Glutamatergic neuron (in vitro differentiated cells): ENCODE results near the gene WNT7B. TPM values are rescaled to one million over a fixed set of nuclear protein-coding genes. Genes with fewer than 3 reads are reported as not detected.

Source experiments
- DNase-seq: peaks from one replicate; pipeline ENCODE4 v3.0.0; 2022
- H3K27ac Mint-ChIP-seq: one replicate; pipeline ENCODE4 v1.8.0; 2020; ENCODE audit warnings: mild to moderate bottlenecking, mixed read lengths, inconsistent platforms; ENCODE audit not compliant: unreplicated experiment
- H3K27me3 Mint-ChIP-seq: one replicate; pipeline ENCODE4 v1.8.0; 2020; ENCODE audit warnings: mild to moderate bottlenecking, moderate library complexity, mixed read lengths, inconsistent platforms; ENCODE audit not compliant: unreplicated experiment
- H3K36me3 Mint-ChIP-seq: one replicate; pipeline ENCODE4 v1.8.0; 2020; ENCODE audit warnings: mild to moderate bottlenecking, mixed read lengths, inconsistent platforms; ENCODE audit not compliant: unreplicated experiment
- H3K4me1 Mint-ChIP-seq: one replicate; pipeline ENCODE4 v1.8.0; 2020; ENCODE audit warnings: mild to moderate bottlenecking, low read depth, mixed read lengths, inconsistent platforms; ENCODE audit not compliant: unreplicated experiment
- H3K4me3 Mint-ChIP-seq: one replicate; pipeline ENCODE4 v1.8.0; 2020; ENCODE audit warnings: mild to moderate bottlenecking, mixed read lengths, inconsistent platforms; ENCODE audit not compliant: unreplicated experiment
- H3K9me3 Mint-ChIP-seq: one replicate; pipeline ENCODE4 v1.8.0; 2020; ENCODE audit warnings: mild to moderate bottlenecking, moderate library complexity, mixed read lengths, inconsistent platforms; ENCODE audit not compliant: unreplicated experiment
- total RNA-seq: library from RNA; stranded (reverse); fragmentation: NEBNext Ultra II Directional; extraction: Animal tissue kit (Norgen Biotek cat#: 25700); gene quantifications from one replicate; pipeline ENCODE4 v1.2.1, GENCODE V29; 2021; ENCODE audit not compliant: unreplicated experiment
- TF ChIP-seq, protein P1 (sequence below): fragments of 200-600 bp; sonication (generic); IDR thresholded peaks from one replicate; pipeline ENCODE4 v1.5.0; 2021; ENCODE audit not compliant: partially characterized antibody, unreplicated experiment

WNT7B gene
- total RNA-seq, 1 donor from 2014 or later, result 0.37 TPM

DNA sequence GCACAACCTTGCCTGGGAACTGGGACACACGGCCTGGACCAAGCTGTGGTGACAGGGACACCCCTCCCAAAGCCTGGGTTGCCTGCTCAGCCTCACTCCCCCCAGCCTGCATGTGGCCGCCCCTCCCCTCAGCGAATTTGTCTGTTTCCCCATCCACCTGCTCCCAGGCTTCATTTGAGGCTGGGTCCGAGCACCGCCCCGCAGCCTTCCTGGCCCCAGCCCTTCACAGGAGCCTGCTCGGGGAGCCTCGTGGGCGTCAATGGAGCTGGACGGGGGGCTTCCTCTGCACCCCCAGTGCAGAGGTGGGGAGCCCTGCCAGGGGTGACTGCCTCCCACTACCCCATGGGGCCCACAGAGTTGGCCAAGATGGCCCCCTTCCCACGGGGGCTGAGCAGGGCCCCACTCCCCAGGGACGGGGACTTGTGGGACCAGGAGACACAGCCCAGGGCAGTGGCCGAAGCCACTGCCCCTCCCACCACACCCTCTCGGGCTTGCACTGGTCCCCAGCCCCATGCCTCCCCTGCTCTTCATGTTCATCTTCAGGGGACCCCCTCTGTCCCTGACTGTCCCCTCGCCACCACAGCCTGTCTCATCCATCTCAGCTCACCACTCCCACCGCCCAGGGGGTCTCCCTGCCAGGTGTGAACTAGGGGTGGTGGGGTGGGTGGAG, 91.7 kb downstream of the WNT7B start:
- no peak overlapping the region for H3K4me3 Mint-ChIP-seq
- H3K9me3 Mint-ChIP-seq, result peaks cover 3% of the 10 kb centered on the region
- no peak for DNase-seq

DNA sequence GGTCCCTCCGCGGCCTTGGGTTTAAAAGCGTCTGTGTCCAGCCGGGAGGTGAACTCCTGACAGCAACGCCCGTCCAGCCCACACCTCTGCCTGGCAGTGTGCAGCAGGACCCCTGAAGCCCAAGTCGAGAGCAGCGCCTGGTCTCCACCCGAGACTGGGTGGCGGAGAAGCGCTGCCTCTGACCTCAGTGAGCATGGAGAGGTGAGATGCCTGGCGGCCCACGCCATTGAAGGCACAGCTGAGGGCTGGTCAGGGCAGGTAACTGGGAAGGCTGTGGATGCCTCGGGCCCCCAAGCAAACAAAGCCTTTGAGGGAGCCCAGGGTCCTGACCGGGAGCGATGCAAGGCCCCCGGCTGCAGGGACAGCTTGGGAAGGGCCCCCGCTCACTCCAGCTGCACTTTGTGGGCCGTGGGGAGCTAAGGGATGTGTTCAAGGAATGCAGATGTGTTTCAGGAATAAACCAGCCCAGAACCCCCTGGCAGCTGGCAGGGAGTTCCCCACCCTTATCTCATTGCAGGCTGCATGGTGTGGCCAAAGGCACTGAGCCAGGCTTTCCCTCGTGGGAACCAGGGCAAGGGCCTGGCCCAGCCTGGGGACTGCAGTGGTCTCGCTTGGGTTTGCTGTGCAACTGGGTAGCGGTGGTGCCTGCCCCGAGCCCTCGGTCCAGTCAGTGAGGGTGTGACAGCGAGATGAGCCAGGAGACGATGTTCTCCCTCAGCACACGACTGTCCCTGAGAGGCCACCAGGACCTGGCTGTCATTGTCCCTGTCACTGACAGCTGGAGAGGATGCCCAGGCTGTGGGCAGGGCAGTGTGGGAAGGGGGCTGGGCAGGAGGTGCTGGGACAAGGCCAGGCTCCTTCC, 92.5 kb downstream of the WNT7B start:
- no peak for DNase-seq
- peaks cover 6% of the 10 kb centered on the region for H3K27me3 Mint-ChIP-seq
- H3K4me3 Mint-ChIP-seq, result no peak overlapping the region
- H3K36me3 Mint-ChIP-seq, result no peaks in the 10 kb centered on the region
- no peak overlapping the region for H3K27ac Mint-ChIP-seq
- no peaks in the 10 kb centered on the region for H3K4me1 Mint-ChIP-seq
- peaks cover 3% of the 10 kb centered on the region for H3K9me3 Mint-ChIP-seq
- TF ChIP-seq, protein P1, sequence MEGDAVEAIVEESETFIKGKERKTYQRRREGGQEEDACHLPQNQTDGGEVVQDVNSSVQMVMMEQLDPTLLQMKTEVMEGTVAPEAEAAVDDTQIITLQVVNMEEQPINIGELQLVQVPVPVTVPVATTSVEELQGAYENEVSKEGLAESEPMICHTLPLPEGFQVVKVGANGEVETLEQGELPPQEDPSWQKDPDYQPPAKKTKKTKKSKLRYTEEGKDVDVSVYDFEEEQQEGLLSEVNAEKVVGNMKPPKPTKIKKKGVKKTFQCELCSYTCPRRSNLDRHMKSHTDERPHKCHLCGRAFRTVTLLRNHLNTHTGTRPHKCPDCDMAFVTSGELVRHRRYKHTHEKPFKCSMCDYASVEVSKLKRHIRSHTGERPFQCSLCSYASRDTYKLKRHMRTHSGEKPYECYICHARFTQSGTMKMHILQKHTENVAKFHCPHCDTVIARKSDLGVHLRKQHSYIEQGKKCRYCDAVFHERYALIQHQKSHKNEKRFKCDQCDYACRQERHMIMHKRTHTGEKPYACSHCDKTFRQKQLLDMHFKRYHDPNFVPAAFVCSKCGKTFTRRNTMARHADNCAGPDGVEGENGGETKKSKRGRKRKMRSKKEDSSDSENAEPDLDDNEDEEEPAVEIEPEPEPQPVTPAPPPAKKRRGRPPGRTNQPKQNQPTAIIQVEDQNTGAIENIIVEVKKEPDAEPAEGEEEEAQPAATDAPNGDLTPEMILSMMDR, result no peak

More for the DNA sequence above, 91.7 kb downstream of the WNT7B start:
- TF ChIP-seq, protein P1, result no peak
- no peaks in the 10 kb centered on the region for H3K4me1 Mint-ChIP-seq
- H3K36me3 Mint-ChIP-seq, result no peaks in the 10 kb centered on the region
- H3K27me3 Mint-ChIP-seq, result peaks cover 6% of the 10 kb centered on the region
- no peak overlapping the region for H3K27ac Mint-ChIP-seq

DNA sequence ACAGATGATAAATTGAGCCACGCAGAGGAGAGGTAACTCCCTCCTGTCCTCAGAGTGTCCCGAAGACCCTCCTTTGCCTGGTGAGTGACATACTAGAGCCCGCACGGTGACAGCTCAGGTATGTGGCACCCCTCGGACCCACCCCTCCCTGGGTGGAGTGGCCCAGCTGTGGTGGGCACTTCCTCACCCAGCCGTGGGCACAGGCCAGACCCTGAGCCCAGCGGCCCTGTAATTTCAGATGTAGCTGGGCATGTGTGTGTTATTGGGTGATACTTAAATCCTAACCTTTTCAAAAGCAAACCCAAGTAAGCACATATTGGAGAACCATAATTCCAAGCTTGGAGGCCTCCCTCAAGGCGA, 93.2 kb downstream of the WNT7B start:
- DNase-seq, result no peak
- TF ChIP-seq, protein P1, result no peak
- Mint-ChIP-seq H3K27ac (no peak overlapping the region), H3K4me3 (no peak overlapping the region), H3K4me1 (peaks cover 2% of the 10 kb centered on the region), H3K27me3 (peaks cover 6% of the 10 kb centered on the region), H3K9me3 (peaks cover 3% of the 10 kb centered on the region), H3K36me3 (no peaks in the 10 kb centered on the region)

DNA sequence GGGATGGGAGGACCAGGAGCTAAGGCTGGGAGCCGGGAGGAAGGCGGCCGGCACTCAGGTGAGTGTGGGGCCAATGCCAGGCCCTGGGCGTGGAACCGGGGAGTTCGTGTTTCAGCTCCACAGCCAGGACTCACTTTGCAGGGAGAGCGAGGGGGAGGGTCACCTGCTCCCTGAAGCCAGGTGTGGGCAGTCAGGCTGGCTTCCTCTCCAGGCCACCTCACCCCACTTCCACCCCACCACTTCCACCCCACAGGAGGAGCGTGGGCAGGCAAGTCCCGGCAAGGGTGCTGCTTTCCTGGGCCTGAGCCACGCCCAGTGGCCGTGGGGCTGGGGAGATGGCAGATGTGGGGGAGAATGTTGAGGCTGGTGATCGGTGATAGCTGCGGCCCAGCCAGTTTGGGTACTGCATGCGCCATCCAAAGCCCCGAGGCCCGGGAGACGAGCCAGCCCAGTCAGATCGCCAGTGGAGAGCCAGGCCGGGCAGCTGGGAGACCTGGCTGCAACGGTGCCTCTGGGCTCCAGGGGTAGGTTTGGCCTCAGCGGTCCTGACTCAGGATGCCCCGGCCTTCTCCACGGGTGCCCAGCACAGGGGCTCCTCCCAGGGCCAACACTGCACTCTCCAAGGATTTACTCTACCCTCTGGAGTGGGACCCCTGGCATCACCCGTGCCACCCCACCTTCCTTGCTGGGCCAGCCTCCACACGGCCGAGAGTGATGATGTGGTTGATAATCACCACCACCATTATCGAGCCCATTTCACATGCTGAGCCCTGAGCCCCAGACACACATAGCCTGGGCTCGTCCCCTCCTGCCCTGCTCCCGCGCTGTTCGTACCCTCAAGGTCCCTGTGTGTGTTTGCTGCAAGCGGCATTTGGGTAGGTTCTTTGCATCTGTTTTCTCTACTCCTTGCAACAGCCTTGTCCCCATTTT, 93.8 kb downstream of the WNT7B start:
- Mint-ChIP-seq H3K27ac (no peak overlapping the region), H3K4me1 (peaks cover 4% of the 10 kb centered on the region), H3K9me3 (peaks cover 3% of the 10 kb centered on the region), H3K27me3 (peaks cover 6% of the 10 kb centered on the region), H3K4me3 (no peak overlapping the region), H3K36me3 (no peaks in the 10 kb centered on the region)
- TF ChIP-seq, protein P1, result no peak
- DNase-seq, result no peak
